Midbrain (tissue), 1 donor: Measurements from ENCODE around the gene GLDC.
"Not testable (repeated sequence)": the region's sequence is repeated elsewhere in the genome, so short reads cannot be mapped to it uniquely, and the experiment has no call there.

Source experiments
- DNase-seq: peaks from one replicate; lab custom pipeline; 2025; lab: John Stamatoyannopoulos, UW

Gene GLDC

DNA sequence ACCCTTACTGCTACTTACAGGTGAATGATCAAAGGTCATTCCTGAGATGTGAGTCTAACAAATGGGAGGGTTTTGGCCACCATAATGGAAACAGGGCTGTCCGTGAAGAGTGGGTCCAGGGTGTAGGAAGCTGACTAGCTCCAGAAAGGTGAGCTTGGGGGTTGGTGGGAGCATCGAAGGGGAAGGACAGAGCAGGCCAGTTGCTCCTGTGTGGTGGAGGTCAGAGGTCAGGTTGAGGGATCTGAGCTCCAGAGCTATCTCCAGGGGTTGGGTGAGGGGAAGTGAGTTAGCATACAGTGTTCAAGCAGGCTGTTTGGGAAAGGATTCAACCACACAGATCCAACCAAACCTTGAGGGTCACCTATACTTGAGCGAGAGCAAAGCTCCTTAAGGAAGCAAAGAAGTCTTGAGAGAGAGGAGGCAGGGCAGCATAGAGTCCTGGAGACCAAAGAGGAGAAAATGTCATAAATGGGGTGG, 18.7 kb upstream of the GLDC start:
- no peak for DNase-seq

DNA sequence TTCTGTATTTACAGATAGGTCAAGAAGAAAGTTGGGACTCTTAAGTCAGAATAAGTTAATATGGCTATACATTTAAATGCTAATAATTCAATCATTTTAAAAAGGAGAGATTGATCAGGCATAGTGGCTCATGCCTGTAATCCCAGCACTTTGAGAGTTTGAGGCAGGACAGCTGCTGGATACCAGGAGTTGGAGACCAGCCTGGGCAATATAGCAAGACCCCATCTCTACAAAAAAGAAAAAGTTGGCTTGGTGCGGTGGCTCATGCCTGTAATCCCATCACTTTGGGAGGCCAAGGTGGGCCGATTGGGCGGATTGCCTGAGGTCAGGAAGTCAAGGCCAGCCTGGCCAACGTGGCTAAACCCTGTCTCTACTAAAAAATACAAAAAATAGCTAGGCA, 15.0 kb upstream of the GLDC start:
- no peak for DNase-seq

DNA sequence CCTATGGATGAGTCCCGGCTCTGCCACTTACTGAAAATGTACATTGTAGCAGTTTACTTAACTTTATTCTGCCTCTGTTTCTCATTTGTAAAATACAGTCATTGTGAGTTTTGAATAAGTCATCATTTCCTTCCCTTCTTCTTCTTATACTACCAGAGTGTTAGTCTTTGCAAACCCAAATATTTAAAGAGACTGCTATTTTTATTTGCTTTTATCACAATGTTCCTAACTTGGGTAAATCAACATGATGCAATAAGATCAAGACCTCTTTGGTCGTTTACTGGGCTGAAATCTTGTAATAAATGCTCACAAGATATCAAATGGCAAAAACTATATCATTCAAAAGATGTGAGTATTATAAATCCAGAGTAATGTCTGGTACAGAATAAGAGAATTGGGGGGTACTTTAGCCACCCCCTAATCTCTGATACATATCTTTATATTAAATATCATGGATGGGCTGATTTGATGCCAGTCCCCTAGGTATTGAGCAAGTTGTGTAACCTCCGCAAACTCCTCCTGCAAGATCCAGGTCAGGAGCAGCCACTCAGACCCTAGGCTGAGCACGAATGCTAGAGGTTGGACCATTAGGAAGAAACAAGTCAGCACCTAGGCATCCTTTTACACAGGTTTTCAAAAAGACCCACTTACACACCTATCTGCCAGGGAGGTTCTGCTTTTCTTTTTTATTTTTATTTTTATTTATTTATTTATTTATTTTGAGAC, 13.3 kb upstream of the GLDC start:
- DNase-seq: no peak

DNA sequence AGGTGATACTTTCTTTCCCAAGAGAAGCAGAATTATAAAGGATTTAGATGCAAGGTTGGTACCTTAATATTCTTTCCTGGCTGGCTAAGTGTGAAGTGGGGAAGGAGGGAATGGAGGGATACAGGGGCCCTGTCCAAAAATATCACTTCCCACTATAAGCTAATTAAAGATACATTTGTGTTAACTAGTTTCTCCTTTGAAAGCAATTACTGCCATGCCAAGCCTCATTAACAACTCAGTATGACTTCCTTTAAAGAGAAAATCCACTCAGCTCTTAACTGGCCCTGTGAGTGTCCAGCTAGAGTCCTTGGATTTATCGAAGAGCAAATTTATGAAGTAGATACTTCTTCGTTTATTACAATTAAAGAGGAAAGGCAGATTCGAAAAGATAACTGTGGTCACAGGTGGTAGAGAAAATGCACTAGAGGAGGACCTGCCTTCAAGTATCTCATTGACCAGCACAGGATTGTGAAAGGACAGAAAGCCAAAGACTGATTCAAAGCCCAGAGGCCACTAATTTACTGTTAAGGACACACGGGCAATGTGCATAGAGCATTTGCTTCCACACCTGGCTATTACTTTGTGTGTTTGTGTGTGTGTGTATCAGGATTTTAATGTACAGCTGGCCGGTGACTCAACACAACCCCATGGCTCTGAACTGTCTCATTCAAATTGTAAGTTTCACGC, 11.2 kb upstream of the GLDC start:
- DNase-seq: no peak

DNA sequence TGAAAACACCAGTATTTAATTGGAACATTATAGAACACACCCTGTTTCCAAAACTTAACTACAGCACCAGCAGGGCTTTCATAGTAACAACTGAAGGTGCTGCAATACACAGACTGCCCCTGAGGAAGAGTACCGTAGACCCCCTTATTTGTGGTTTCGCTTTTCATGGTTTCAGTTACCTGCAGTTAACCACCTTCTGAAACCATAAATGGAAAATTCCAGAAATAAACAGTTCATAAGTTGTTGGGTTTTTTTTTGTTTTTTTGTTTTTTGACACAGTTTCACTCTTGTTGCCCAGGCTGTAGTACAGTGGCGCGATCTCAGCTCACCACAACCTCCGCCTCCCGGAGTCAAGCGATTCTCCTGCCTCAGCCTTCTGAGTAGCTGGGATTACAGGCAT, 9.5 kb upstream of the GLDC start:
- DNase-seq: no peak

DNA sequence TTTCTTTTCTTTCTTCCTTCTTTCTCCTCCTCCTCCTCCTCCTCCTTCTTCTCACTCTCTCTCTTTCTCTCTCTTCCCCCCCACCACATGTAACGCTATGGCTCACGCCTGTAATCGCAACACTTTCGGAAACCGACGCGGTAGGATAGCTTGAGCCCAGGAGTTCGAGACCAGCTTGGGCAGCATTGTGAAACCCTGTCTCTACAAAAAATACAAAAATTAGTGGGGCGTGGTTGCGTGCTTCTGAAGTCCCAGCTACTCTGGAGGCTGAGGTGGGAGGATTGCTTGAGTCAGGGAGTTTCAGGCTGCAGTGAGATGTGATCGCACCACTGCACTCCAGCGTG, 736 bp upstream of the GLDC start:
- no peak for DNase-seq

DNA sequence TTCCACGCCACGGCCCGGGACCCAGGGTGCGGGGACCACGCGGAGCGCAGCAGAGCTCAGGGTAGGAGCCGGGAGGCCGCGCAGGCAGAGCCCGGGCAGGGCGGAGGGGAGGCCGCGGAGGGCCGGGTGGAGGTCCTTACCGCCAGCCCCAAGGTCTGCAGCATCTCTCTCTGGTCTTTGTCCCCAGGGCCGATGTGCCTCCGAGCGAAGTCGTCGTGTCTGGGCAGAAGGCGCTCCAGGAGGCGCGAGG, 499 bp downstream of the GLDC start:
- not testable (repeated sequence) for DNase-seq

DNA sequence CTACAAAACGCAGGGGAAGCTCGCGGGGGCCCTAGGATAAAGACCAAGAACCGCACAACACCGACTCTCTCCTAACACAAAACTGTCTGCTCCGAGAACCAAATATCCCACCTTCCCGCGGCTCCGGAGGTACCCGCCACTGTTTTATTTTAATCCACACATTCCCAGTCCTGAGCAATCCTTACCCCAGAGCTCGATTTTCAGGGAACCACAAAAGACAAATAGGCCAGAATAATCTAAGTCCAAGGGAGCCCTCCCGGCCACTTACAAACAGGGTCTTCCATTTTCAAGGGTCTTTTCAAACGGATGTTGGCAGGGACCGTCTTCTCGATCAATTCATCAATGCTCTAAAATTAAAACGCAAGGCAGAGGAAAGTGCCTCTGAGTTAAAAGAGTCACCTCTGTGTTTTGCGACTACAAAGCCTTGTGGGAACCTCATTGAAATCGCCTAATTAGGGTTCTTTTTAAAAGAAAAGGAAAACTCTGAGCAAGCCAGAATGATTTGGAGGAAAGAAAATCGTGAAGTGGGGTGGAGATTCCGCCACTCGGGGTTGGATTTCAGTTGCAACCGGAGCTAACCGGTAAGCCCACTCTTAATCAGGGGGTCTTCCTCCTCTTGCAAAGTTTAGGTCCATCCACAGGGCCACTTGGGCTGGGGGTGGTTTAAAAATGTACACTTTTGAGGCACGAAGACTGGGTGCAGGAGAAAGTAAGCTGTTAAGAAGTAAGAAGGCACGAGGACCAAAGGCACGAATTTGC, 1.0 kb downstream of the GLDC start:
- DNase-seq: no peak

DNA sequence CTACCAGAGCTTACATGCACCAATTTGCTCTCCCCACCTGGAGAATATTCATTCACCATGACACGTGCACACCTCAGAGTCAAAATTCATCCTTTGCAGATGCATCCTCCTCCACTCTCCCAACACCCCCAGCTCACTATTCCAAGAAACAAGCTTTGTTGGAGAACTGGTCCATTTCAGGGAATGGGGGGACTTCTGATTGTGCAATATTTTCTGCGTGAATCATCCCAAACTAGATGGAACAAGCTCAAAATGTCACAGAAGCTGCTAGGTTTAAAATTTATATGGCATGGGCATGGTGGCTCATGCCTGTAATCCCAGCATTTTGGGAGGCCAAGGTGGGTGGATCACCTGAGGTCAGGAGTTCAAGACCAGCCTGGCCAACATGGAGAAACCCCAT, 3.6 kb downstream of the GLDC start:
- DNase-seq: no peak

DNA sequence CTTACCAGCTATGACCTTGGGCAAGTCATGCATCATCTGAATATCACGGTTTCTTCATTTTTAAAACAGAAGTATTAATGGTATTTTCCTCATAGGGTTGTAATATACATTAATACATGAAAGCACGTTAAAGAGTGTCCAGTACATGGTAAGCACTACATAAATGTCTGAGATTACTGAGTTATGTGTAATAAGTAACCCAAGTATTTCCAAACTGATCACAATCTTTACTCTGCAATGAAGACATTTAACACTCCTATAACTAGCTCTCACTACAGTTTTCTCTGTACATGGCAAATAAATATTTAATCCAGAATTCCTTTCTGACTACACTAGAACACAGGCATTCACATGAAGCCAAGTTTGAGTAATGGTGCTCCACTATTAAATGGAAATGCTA, 4.0 kb downstream of the GLDC start:
- no peak for DNase-seq

DNA sequence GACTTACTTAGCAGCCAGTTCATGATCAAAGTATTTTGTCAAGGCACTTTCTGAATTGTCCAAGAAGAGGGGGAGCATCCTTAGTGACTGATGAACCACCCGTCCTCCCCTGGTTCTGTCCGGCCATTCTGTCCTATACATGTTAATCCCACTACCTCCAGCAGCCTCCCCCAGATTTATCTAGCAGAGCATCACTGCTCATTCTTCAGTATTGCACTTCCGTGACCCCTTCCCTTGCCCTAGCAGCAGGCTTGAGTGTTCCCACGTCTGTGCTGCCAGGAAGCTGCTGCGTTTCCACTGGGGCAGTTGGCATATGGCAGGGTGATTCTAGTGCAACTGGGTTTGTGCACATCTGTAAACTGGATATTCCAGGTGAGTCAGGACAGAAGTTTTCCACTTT, 4.5 kb downstream of the GLDC start:
- no peak for DNase-seq

DNA sequence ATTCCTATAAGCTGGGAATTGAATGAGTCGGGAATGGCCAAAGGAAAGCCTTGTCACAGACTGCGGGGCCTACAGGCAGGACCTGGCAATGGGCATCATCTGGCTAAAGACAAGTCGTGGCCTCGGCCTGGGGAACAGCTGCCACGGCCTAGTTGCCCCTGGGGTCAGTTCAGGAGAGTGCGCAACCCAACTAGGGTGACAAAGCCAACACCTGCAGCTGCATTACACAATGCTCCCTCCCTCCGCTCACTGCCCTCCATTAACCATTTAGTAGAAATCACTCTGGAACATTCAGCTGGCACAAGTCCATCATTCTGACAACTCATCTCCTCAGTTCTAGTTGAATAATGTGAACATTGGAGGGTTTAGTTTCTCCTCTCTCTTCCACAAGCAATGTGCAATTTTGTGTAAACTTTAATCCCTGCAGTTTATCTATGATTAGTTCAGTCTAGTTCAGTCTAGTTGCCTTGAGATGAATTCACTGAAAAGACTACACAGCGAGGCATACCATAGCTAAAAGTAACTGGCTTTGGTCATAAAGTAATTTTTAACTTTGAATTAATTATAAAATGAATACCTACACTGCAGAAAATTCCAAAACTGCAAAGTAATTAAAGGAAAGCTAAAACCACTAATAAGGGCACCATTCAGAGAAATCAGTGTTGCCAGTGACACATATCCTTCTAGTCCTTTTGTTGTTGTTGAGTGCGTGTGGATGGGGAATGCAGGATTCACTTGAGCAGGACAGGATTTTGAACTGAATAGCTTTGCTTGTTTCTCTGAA, 5.1 kb downstream of the GLDC start:
- DNase-seq: no peak

DNA sequence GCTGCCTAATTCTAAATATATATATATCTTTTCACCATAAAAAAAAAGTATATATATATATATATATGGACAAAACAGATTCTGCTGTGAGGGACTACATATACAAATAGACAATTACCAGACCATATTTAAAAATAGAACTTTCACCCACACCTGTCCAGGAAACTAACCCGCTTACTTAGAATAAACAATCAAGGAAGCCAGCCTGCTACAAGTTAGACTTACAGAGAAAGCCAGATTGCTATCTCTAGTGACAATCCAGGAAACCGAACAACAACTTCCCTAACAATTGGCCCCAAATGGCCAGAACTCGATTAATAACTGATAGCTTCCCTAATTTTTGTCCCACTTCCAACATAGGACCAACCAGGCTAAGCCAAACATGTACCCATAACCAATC, 5.9 kb downstream of the GLDC start:
- no peak for DNase-seq

DNA sequence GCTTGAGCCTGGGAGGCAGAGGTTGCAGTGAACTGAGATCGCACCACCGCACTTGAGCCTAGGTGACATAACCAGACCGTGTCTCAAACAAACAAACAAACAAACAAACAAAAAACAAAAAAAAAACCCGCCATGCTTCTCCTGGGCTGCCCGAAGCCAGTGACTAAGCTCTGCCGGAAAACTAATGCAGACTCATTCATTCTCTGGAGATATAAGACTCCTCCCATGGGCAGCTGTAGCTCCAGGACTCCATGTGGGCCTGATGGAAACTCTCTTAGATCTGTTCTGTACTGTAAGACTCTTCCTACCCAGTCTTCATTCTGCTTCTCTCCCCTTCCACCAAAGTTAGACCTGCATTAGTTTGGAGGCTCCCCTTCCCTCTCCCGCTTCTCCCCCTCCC, 11.1 kb downstream of the GLDC start:
- DNase-seq: no peak

DNA sequence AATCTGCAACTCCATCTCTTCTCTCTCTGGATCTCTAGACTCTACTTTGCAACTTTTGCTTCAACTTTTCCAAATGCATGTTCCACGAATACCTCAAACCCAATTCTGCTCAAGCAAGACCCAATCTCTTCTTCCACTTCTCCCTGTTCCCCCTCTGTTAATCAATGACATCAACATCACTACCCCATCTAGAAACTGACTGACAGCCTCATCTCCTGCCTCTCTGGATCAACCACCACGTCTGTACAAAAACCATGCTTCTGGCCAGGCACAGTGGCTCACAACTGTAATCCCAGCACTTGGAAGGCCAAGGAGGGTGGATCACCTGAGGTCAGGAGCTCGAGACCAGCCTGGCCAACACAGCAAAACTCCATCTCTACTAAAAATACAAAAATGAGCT, 12.2 kb downstream of the GLDC start:
- DNase-seq: no peak

DNA sequence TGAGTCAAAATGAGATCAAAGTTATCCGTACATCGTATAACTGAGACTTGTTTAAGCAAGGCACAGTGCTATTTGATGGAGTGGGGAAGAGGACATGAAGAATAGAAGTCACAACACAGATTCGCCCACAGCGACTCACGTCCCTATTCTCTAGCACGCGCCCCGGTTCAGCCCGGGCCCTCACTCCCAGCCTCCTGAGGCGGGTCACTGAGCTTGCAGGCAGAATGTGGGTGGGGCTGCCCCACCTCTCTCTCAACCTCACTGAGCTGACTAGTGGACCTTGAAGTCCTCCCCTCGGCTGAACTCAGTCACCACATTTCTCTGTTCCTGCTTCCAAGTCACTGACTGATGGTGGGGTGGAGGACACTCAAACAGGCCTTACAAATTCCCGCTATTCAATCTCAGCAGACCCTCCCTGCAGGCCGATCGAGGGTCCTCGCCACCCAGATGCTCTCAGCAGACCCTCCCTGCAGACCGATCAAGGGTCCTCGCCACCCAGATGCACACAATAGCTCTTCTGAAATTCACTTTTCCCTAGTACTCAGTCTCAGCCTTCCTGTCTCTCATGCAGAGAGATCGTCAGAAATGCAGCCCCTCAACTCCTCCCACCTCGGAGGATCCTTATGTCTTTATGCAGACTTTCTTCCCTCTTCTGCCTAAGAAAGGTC, 12.9 kb downstream of the GLDC start:
- DNase-seq: no peak

DNA sequence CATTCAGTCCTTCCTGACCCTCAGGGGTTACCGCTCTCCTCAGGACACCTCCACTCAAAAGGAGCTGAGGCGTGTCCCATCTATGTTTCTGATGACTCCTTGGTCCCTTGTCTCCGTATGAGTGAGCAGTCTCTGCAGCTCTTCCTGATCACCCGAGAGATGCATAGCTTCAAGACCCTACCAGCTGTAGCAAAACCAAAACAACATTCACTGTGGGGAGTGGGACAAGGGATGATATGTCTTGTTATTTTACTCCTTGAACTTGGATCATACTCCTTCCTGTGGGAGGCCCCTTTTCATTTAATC, 14.4 kb downstream of the GLDC start:
- DNase-seq: no peak

DNA sequence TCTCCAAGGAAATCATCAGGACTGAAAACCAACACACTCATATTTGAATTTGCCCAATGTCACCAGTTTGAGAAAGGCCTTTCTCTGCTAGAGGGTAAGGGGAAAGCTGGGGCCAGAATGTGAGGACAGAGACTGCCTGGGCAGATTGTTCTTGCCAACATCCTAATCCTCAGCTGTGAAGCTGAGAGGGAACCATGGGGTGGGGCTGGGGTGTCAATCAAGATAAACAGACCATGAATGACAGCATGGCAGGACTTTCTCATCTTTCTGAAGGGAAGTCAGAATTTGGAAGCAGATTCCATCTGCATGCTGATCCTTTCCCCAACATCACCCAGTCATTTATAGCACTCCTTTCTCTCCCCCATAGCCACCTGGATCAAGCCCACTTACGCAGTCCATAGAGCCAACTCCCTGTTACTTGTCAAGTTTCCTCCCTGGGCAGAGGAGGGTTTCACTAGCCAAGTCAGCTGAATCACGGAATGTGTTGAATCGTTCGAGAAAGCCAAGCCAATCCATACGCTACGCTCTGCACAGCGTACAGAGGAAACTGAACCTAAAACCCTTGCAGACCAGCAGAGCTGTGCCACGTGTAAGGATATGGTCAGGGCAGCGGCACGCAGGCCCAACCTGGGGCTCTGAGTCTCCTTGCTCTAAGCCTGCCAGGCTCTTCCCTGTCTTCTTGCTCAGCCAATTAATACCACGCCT, 14.9 kb downstream of the GLDC start:
- no peak for DNase-seq

DNA sequence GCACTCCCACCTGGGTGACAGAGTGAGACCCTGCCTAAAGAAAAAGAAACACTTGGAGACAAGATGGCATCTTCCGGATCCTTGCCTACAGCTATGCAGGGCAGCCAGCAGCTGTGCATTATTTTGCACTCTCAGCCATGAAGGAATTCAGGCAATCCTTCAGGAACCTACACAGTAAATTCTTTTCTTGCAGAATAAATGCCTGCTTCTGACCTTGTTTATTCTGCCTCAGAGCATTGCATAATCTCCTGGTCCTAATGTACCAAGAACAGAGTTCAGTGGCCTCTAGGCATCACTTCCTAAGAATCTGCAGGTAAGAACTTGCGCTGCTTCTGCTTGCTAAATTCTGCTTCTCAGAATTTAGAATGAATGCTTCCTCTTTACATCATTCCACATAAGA, 16.8 kb downstream of the GLDC start:
- no peak for DNase-seq

DNA sequence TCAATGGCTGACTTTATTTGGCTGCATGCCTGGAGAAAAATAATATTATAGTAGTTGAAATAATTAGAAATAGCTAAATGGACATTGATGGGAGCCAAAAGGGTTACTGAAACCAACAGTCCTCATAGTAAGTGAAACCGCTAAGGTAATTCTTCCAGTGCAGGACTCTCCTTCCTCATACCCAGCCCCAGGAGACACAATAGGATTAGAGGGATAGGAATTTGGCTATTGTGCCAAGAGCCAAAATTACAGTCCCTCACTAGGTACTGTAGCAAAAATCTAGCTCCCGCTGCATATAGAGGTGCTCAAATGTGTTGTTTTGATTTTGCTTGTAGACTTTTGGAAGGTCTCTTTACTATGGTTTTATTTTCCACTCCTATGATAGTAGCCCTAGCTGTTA, 20.2 kb downstream of the GLDC start:
- DNase-seq: no peak

DNA sequence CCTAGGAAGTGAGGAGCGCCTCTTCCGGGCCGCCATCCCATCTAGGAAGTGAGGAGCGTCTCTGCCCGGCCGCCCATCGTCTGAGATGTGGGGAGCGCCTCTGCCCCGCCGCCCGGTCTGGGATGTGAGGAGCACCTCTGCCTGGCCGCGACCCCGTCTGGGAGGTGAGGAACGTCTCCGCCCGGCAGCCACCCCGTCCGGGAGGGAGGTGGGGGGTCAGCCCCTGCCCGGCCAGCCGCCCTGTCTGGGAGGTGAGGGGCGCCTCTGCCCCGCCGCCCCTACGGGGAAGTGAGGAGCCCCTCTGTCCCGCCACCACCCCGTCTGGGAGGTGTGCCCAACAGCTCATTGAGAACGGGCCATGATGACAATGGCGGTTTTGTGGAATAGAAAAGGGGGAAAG, 22.7 kb downstream of the GLDC start:
- DNase-seq: not testable (repeated sequence)

DNA sequence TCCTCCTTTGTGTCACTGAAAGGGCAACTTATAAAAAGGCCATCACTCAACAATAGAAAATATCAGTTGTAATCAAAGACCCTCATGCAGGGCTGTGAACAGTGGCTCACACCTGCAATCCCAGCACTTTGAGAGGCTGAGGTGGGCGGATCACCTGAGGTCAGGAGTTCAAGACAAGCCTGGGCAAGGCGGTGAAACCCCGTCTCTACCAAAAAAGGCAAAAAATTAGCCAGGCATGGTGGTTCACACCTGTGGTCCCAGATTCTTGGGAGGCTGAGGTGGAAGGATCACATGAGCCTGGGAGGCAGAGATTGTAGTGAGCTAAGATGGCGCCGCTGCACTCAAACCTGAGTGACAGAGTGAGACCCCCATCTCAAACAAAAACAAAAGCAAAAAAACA, 24.7 kb downstream of the GLDC start:
- DNase-seq: no peak
